Choroid plexus epithelial cell (primary cell): ENCODE data around the gene MUC12.
"Not testable (repeated sequence)": the region's sequence is repeated elsewhere in the genome, so short reads cannot be mapped to it uniquely, and the experiment has no call there.

Source experiments
- DNase-seq: peaks from one replicate; pipeline ENCODE4 v3.0.0-alpha.2; 2010; ENCODE audit warnings: low read depth
- H3K4me3 ChIP-seq: 2 replicates; pipeline ENCODE4 v1.5.1; 2011; ENCODE audit warnings: low read depth, mild to moderate bottlenecking, control low read depth, low read length, moderate library complexity
- TF ChIP-seq, protein P1 (sequence below): conservative IDR thresholded peaks from 2 replicates; pipeline ENCODE4 v1.5.1; 2011; ENCODE audit warnings: low read depth, mild to moderate bottlenecking, control low read depth, inconsistent platforms, low read length, moderate library complexity

The MUC12 gene

DNA sequence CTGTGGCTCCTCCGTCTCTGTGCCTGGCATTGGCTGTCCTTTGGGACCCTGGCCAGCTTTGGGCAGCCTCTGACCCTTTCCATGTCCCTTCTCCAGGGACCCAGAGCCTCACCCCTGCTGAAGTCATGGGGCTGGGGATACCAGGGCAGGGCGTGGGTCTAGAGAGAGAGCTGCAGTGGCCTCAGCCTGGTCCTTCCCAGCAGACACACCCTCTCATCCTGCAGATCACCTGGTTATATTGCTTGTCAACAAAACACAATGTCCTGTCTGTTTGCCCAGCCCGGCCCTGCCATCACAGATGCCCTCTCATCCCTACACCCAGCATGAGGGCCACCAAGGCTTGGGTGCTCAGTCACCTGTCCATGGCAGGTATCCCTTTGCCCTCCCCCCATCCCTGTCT is 52.3 kb downstream of the MUC12 start:
- TF ChIP-seq, protein P1, sequence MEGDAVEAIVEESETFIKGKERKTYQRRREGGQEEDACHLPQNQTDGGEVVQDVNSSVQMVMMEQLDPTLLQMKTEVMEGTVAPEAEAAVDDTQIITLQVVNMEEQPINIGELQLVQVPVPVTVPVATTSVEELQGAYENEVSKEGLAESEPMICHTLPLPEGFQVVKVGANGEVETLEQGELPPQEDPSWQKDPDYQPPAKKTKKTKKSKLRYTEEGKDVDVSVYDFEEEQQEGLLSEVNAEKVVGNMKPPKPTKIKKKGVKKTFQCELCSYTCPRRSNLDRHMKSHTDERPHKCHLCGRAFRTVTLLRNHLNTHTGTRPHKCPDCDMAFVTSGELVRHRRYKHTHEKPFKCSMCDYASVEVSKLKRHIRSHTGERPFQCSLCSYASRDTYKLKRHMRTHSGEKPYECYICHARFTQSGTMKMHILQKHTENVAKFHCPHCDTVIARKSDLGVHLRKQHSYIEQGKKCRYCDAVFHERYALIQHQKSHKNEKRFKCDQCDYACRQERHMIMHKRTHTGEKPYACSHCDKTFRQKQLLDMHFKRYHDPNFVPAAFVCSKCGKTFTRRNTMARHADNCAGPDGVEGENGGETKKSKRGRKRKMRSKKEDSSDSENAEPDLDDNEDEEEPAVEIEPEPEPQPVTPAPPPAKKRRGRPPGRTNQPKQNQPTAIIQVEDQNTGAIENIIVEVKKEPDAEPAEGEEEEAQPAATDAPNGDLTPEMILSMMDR = no peak
- no peak for DNase-seq
- no peak overlapping the region for H3K4me3 ChIP-seq

DNA sequence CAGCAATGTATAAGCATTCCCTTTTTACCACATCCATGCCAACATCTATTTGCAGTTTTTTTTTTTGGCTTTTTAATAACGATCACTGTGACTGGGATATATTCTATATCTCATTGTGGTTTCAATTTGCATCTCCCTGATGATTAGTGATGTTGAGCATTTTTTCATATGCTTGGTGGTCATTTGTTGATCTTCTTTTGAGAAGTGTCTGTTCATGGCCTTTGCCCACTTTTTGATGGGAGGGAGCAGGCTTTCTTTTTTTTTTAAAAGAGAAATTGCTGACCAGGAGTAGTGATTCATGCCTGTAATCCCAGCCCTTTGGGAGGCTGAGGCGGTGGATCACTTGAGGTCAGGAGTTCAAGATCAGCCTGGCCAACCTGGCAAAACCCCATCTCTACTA is 54.5 kb downstream of the MUC12 start:
- TF ChIP-seq, protein P1 = no peak
- no peak overlapping the region for H3K4me3 ChIP-seq
- no peak for DNase-seq

DNA sequence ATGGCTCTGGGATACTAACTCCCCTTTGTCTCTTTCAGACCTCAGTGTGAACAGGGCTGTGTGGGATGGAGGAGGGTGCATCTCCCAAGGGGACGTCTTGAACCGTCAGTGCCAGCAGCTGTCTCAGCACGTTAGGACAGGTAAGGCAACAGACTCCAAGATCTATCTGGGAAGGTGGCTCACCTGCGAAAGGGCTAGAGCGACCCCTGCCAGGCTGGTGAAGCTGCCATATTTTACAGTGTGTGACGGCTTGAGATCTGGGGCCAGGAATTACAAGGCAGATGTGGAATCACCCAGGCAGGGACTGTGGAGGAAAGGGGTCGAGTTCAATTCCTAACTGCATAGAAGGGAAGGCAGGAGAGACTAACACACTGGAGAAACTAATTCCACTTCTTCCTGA is 61.7 kb downstream of the MUC12 start:
- H3K4me3 ChIP-seq = no peak overlapping the region
- no peak for DNase-seq
- TF ChIP-seq, protein P1 = peak; percentile 2

DNA sequence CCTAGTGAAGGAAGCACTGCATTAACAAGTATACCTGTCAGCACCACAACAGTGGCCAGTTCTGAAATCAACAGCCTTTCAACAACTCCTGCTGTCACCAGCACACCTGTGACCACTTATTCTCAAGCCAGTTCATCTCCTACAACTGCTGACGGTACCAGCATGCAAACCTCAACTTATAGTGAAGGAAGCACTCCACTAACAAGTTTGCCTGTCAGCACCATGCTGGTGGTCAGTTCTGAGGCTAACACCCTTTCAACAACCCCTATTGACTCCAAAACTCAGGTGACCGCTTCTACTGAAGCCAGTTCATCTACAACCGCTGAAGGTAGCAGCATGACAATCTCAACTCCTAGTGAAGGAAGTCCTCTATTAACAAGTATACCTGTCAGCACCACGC is 66.6 kb downstream of the MUC12 start:
- no peak overlapping the region for H3K4me3 ChIP-seq
- TF ChIP-seq, protein P1 = no peak
- DNase-seq = no peak

DNA sequence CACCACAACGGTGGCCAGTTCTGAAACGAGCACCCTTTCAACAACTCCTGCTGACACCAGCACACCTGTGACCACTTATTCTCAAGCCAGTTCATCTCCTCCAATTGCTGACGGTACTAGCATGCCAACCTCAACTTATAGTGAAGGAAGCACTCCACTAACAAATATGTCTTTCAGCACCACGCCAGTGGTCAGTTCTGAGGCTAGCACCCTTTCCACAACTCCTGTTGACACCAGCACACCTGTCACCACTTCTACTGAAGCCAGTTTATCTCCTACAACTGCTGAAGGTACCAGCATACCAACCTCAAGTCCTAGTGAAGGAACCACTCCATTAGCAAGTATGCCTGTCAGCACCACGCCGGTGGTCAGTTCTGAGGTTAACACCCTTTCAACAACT is 71.9 kb downstream of the MUC12 start:
- not testable (repeated sequence) for DNase-seq, H3K4me3 ChIP-seq

DNA sequence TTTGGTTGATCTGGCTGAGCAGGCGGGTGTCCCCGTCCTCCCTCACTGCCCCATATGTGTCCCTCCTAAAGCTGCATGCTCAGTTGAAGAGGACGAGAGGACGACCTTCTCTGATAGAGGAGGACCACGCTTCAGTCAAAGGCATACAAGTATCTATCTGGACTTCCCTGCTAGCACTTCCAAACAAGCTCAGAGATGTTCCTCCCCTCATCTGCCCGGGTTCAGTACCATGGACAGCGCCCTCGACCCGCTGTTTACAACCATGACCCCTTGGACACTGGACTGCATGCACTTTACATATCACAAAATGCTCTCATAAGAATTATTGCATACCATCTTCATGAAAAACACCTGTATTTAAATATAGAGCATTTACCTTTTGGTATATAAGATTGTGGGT is 89.0 kb downstream of the MUC12 start:
- TF ChIP-seq, protein P1 = no peak
- no peak overlapping the region for H3K4me3 ChIP-seq
- peak; percentile 66 for DNase-seq

DNA sequence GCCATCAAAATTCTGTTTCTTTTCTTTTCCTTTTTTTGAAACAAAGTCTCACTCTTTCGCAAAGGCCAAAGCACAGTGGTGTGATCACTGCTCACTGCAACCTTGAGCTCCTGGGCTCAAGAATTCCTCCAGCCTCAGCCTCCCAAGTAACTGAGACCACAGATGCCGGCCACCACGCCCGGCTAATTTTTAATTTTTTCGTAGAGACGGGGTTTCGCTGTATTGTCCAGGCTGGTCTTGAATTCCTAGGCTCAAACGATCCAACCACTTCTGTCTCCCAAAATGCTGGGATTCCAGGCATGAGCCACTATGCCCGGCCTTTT is 90.2 kb downstream of the MUC12 start:
- TF ChIP-seq, protein P1 = no peak
- no peak for DNase-seq
- H3K4me3 ChIP-seq = no peak overlapping the region

DNA sequence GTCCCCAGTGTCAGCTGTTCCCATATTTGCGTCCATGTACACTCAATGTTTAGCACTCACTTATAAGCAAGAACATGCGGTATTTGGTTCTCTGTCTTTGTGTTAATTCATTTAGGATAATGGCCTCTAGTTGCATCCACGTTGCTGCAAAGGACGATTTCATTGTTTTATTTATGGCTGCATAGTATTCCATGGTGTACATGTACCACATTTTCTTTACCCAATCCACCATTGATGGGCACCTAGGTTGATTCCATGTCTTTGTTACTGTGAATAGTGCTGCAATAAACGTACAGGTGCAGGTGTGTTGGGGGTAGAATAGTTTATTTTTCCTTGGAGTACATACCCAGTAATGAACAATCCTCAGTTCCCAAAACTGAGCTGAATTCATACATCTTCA is 91.6 kb downstream of the MUC12 start:
- TF ChIP-seq, protein P1 = no peak
- DNase-seq = no peak
- no peak overlapping the region for H3K4me3 ChIP-seq

DNA sequence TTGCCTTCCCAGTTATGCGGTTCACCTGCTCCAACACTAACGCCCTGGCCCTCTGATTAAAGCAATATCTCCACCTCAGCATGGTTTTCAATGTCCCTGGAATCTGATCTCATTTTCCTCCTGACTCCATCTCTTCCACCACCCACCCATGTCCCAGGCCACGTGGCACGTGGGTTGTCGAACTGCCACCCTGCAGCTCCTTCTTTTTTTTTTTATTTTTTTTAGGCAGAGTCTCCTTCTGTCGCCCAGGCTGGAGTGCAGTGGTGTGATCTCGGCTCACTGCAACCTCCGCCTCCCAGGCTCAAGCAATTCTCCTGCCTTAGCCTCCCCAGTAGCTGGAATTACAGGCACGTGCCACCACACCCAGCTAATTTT is 94.8 kb downstream of the MUC12 start:
- not testable (repeated sequence) for DNase-seq, H3K4me3 ChIP-seq

DNA sequence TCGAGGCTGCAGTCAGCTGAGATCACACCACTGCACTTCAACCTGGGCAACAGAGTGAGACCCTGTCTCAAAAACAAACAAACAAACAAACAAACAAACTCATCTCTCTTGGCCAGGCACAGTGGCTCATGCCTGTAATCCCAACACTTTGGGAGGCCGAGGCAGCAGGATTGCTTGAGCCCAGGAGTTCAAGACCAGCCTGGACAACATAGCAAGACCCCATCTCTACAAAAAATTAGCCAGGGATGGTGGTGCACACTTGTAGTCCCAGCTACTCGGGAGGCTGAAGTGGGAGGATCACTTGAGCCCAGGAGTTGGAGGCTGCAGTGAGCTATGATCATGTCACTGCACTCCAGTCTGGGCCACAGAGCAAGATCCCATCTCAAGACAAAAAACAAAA is 95.8 kb downstream of the MUC12 start:
- DNase-seq, H3K4me3 ChIP-seq: not testable (repeated sequence)
